ENCODE results near the gene GRAMD1B. TPM values are rescaled to one million over a fixed set of nuclear protein-coding genes. Genes with fewer than 3 reads are reported as not detected.

The GRAMD1B gene
- total RNA-seq, 2 donors from 2014 or later, result 1.7 to 1.9 TPM

GRCh38 chr11:123392844-123393243 is 37.2 kb upstream of the GRAMD1B start:
- intact Hi-C loops (cut with DNase I), result no loop called here
- TF ChIP-seq CTCF (IDR thresholded peaks at IDR 0.05), result no peak
- Histone ChIP-seq H3K4me1 (no peaks in the 10 kb centered on the region), H3K9me3 (no peaks in the 10 kb centered on the region), H3K9ac (ENCODE audit: low read depth in 2 of 2, low read length in 2 of 2) (no peak overlapping the region), H3K4me3 (no peak overlapping the region), H3K27ac (no peak overlapping the region), H3K36me3 (no peaks in the 10 kb centered on the region), H3K27me3 (no peaks in the 10 kb centered on the region)
- DNase-seq, result no peak

- Histone ChIP-seq H3K27me3 (no peaks in the 10 kb centered on the region), H3K4me1 (no peaks in the 10 kb centered on the region), H3K27ac (no peak overlapping the region), H3K9me3 (no peaks in the 10 kb centered on the region), H3K4me3 (no peak overlapping the region), H3K36me3 (no peaks in the 10 kb centered on the region), H3K9ac (ENCODE audit: low read depth in 2 of 2, low read length in 2 of 2) (no peak overlapping the region)
- intact Hi-C loops (cut with DNase I), result no loop called here
- TF ChIP-seq CTCF (IDR thresholded peaks at IDR 0.05), result no peak
- DNase-seq, result no peak
Measured at GRCh38 chr11:123393312-123393927, 36.6 kb upstream of the GRAMD1B start.

GRCh38 chr11:123404676-123405075 is 25.4 kb upstream of the GRAMD1B start:
- no peak overlapping the region for H3K27ac ChIP-seq
- H3K4me1 ChIP-seq, result peaks cover 3% of the 10 kb centered on the region
- intact Hi-C loops (cut with DNase I), result no loop called here
- no peaks in the 10 kb centered on the region for H3K27me3 ChIP-seq
- no peak for DNase-seq
- no peaks in the 10 kb centered on the region for H3K9me3 ChIP-seq
- no peaks in the 10 kb centered on the region for H3K36me3 ChIP-seq
- H3K9ac ChIP-seq (ENCODE audit: low read depth in 2 of 2, low read length in 2 of 2), result no peak overlapping the region
- no peak for TF ChIP-seq CTCF (IDR thresholded peaks at IDR 0.05)
- H3K4me3 ChIP-seq, result no peak overlapping the region

- H3K4me1 ChIP-seq, result peaks cover 3% of the 10 kb centered on the region
- H3K9ac ChIP-seq (ENCODE audit: low read depth in 2 of 2, low read length in 2 of 2), result no peak overlapping the region
- no peaks in the 10 kb centered on the region for H3K36me3 ChIP-seq
- H3K27ac ChIP-seq, result no peak overlapping the region
- no peak overlapping the region for H3K4me3 ChIP-seq
- TF ChIP-seq CTCF (IDR thresholded peaks at IDR 0.05), result no peak
- H3K27me3 ChIP-seq, result no peaks in the 10 kb centered on the region
- intact Hi-C loops (cut with DNase I), result no loop called here
- no peak for DNase-seq
- no peaks in the 10 kb centered on the region for H3K9me3 ChIP-seq
Measured at GRCh38 chr11:123405123-123405592, 24.9 kb upstream of the GRAMD1B start.

GRCh38 chr11:123406441-123407129 is 23.5 kb upstream of the GRAMD1B start:
- no peak overlapping the region for H3K27ac ChIP-seq
- no peaks in the 10 kb centered on the region for H3K9me3 ChIP-seq
- H3K4me3 ChIP-seq, result no peak overlapping the region
- no peak for DNase-seq
- TF ChIP-seq CTCF (IDR thresholded peaks at IDR 0.05), result no peak
- H3K9ac ChIP-seq (ENCODE audit: low read depth in 2 of 2, low read length in 2 of 2), result no peak overlapping the region
- H3K27me3 ChIP-seq, result no peaks in the 10 kb centered on the region
- peaks cover 3% of the 10 kb centered on the region for H3K4me1 ChIP-seq
- H3K36me3 ChIP-seq, result no peaks in the 10 kb centered on the region
- intact Hi-C loops (cut with DNase I), result loop anchor here (2.0 kb wide), 1 partner anchor 70 kb away; no protein-coding TSS in a partner anchor
